Transverse colon (tissue), 4 donors: ENCODE measurements around the gene KIAA1217. TPM values are rescaled to one million over a fixed set of nuclear protein-coding genes. Genes with fewer than 3 reads are reported as not detected.

Source experiments
- DNase-seq: peaks from one replicate; pipeline ENCODE4 v3.0.0-alpha.2; 2019
- H3K27ac ChIP-seq, 4 donors: fragments of 200-600 bp; sonication (generic); 2 replicates each; pipeline ENCODE4 v1.5.1; 2016 to 2018; ENCODE audit warnings: inconsistent platforms in 4 of 4
- H3K27me3 ChIP-seq: fragments of 200-600 bp; sonication (generic); 2 replicates; pipeline ENCODE4 v1.5.1; 2017; ENCODE audit warnings: inconsistent platforms
- H3K36me3 ChIP-seq, 4 donors: fragments of 200-600 bp; sonication (generic); 2 replicates each; pipeline ENCODE4 v1.5.1; 2017 to 2019; ENCODE audit warnings: inconsistent platforms in 4 of 4
- H3K4me1 ChIP-seq, 4 donors: fragments of 200-600 bp; sonication (generic); 2 replicates each; pipeline ENCODE4 v1.5.1; 2017 to 2020; ENCODE audit warnings: inconsistent platforms in 4 of 4
- H3K4me3 ChIP-seq, 4 donors: fragments of 200-600 bp; sonication (generic); 1 replicate in 1 of 4; 2 replicates in 3 of 4; pipeline versions ENCODE4 v1.5.1 to v1.6.1; 2017 to 2019; ENCODE audit warnings: inconsistent platforms in 4 of 4
- H3K9me3 ChIP-seq, 2 donors: fragments of 200-600 bp; sonication (generic); 2 replicates each; pipeline ENCODE4 v1.5.1; 2017 to 2019; ENCODE audit warnings: inconsistent platforms in 2 of 2
- CTCF ChIP-seq, 5 experiments: fragments of 200-600 bp in 3 of 5; fragments of 450-650 bp in 2 of 5; sonication (generic) in 3 of 5; IDR thresholded peaks; 1 replicate in 2 of 5; 2 replicates in 3 of 5; pipeline ENCODE4 v1.5.1; 2016 to 2017; ENCODE audit warnings: antibody characterized with exemption in 5 of 5, inconsistent platforms in 3 of 5, mild to moderate bottlenecking in 2 of 5, moderate library complexity in 1 of 5
- EP300 ChIP-seq: sonication (generic); formaldehyde crosslinking; IDR thresholded peaks from one replicate; pipeline ENCODE4 v1.6.1; 2017; ENCODE audit warnings: antibody characterized with exemption, low read depth
- POLR2A ChIP-seq: fragments of 450-650 bp; IDR thresholded peaks from one replicate; pipeline ENCODE4 v1.6.1; 2016; ENCODE audit warnings: antibody characterized with exemption, mild to moderate bottlenecking, moderate library complexity
- POLR2AphosphoS5 ChIP-seq, 3 donors: sonication (generic); formaldehyde crosslinking; IDR thresholded peaks; one replicate each; pipeline ENCODE4 v1.6.1; 2016; ENCODE audit warnings: antibody characterized with exemption in 3 of 3
- WGBS, 2 donors: methylation state at CpG; one replicate each; pipeline ENCODE4 v1.1.5; 2018; ENCODE audit warnings: low coverage in 1 of 2; 5-methylcytosine and 5-hydroxymethylcytosine counted together
- in situ Hi-C, 4 donors: fragments of 200-750 bp; cut with MboI; loops; one replicate each; pipeline versions ENCODE4 v1.15.0 to v1.15.1; 2017; ENCODE audit warnings: low sequenced_read_pairs in 3 of 4, low pct_ligation_motif_present in 1 of 4, low pct_unique_long_range_greater_than_20kb in 1 of 4
- intact Hi-C: fragments of 100-400 bp; cut with DNase I; formaldehyde crosslinking; loops from one replicate; pipeline ENCODE4 v1.15.1; 2023; ENCODE audit warnings: low total_unique reads
- total RNA-seq, 4 donors: library from RNA; depleted of rRNA; stranded (reverse); fragments of >200 nt; gene quantifications; one replicate each; pipeline ENCODE4 v1.1.0, GENCODE V29; 2016

KIAA1217 gene
- total RNA-seq, 4 donors from 2014 or later: 56.5 to 175 (median 72.0) TPM

GRCh38 chr10:24484771-24485170, 275.8 kb downstream of the KIAA1217 start:
- Histone ChIP-seq H3K27me3 (no peaks in the 10 kb centered on the region), H3K9me3 (no peaks in the 10 kb centered on the region), H3K36me3 (no peaks in the 10 kb centered on the region), H3K27ac (peak overlapping the region; percentile 83 to 88 (median 84)), H3K4me3 (no peak overlapping the region), H3K4me1 (peaks cover 3 to 55% (median 18%) of the 10 kb centered on the region in 4 donors)
- 20 to 82% methylated on average over 1 to 3 of the region's 3 CpGs for WGBS, 2 donors
- intact Hi-C loops (no loop called here), in situ Hi-C loops (no loop called here)
- DNase-seq: no peak
- TF ChIP-seq CTCF (IDR thresholded peaks at IDR 0.05) (no peak), POLR2A (no peak), EP300 (no peak), POLR2AphosphoS5 (IDR thresholded peaks at IDR 0.05) (no peak)

- Histone ChIP-seq H3K9me3 (no peaks in the 10 kb centered on the region), H3K4me3 (no peak overlapping the region), H3K27me3 (no peaks in the 10 kb centered on the region), H3K4me1 (peaks cover 3 to 55% (median 18%) of the 10 kb centered on the region in 4 donors), H3K27ac (peak overlapping the region in 3 of 4 donors; percentile 83 to 88 (median 86)), H3K36me3 (no peaks in the 10 kb centered on the region)
- WGBS, 2 donors: 73 to 78% methylated on average over 5 of the region's 5 CpGs
- TF ChIP-seq POLR2AphosphoS5 (IDR thresholded peaks at IDR 0.05): no peak
- TF ChIP-seq EP300: no peak
- no peak for TF ChIP-seq POLR2A
- no peak for TF ChIP-seq CTCF (IDR thresholded peaks at IDR 0.05)
- intact Hi-C loops (no loop called here), in situ Hi-C loops (no loop called here)
- DNase-seq: no peak
These were observed 276.4 kb downstream of the KIAA1217 start for GRCh38 chr10:24485304-24485703.

- Histone ChIP-seq H3K27ac (peak overlapping the region; percentile 38 to 68 (median 55)), H3K36me3 (no peaks in the 10 kb centered on the region), H3K4me3 (no peak overlapping the region), H3K4me1 (peaks cover 0 to 40% (median 15%) of the 10 kb centered on the region in 4 donors), H3K27me3 (no peaks in the 10 kb centered on the region), H3K9me3 (no peaks in the 10 kb centered on the region)
- 36 to 55% methylated on average over 5 of the region's 5 CpGs for WGBS, 2 donors
- TF ChIP-seq EP300 (no peak), POLR2A (no peak), CTCF (IDR thresholded peaks at IDR 0.05) (no peak), POLR2AphosphoS5 (IDR thresholded peaks at IDR 0.05) (no peak)
- DNase-seq: peak; percentile 49
- in situ Hi-C loops: no loop called here
- intact Hi-C loops: no loop called here
These were observed 279.7 kb downstream of the KIAA1217 start for GRCh38 chr10:24488631-24489030.

- 70 to 87% methylated on average over 3 to 4 of the region's 4 CpGs for WGBS, 2 donors
- Histone ChIP-seq H3K4me1 (peaks cover 0 to 35% (median 21%) of the 10 kb centered on the region in 4 donors), H3K36me3 (peaks cover 0 to 7% (median 0%) of the 10 kb centered on the region in 4 donors), H3K9me3 (no peaks in the 10 kb centered on the region), H3K27ac (peak overlapping the region in 2 of 4 donors; percentile 13 to 84), H3K27me3 (no peaks in the 10 kb centered on the region), H3K4me3 (no peak overlapping the region)
- no peak for DNase-seq
- intact Hi-C loops (no loop called here), in situ Hi-C loops (no loop called here)
- TF ChIP-seq EP300: no peak
- no peak for TF ChIP-seq POLR2AphosphoS5 (IDR thresholded peaks at IDR 0.05)
- no peak for TF ChIP-seq CTCF (IDR thresholded peaks at IDR 0.05)
- TF ChIP-seq POLR2A: no peak
These were observed 284.2 kb downstream of the KIAA1217 start for GRCh38 chr10:24493165-24493564.
